Myometrial cell (primary cell): ENCODE data around the gene OR4F29. TPM values are rescaled to one million over a fixed set of nuclear protein-coding genes. Genes with fewer than 3 reads are reported as not detected.

Experiments used
- total RNA-seq: library from RNA; depleted of rRNA; stranded (reverse); fragments of >200 nt; gene quantifications from 2 replicates; pipeline ENCODE4 v1.2.3, GENCODE V29; 2015

Gene OR4F29, protein sequence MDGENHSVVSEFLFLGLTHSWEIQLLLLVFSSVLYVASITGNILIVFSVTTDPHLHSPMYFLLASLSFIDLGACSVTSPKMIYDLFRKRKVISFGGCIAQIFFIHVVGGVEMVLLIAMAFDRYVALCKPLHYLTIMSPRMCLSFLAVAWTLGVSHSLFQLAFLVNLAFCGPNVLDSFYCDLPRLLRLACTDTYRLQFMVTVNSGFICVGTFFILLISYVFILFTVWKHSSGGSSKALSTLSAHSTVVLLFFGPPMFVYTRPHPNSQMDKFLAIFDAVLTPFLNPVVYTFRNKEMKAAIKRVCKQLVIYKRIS
- not detected in 2 replicates for total RNA-seq

GRCh38 chr1:451578-451977 is at the start of gene OR4F29:
Gene OR4F29 (minus strand): TSS chr1:451678. CDS start chr1:451678, 0 bp downstream.

Other genes with a start within 250 kb of the OR4F29 start
- not detected in 2 replicates for gene OR4F16, start 235.0 kb upstream of the OR4F29 start, total RNA-seq